ENCODE results near the gene FMO5.

The FMO5 gene

DNA sequence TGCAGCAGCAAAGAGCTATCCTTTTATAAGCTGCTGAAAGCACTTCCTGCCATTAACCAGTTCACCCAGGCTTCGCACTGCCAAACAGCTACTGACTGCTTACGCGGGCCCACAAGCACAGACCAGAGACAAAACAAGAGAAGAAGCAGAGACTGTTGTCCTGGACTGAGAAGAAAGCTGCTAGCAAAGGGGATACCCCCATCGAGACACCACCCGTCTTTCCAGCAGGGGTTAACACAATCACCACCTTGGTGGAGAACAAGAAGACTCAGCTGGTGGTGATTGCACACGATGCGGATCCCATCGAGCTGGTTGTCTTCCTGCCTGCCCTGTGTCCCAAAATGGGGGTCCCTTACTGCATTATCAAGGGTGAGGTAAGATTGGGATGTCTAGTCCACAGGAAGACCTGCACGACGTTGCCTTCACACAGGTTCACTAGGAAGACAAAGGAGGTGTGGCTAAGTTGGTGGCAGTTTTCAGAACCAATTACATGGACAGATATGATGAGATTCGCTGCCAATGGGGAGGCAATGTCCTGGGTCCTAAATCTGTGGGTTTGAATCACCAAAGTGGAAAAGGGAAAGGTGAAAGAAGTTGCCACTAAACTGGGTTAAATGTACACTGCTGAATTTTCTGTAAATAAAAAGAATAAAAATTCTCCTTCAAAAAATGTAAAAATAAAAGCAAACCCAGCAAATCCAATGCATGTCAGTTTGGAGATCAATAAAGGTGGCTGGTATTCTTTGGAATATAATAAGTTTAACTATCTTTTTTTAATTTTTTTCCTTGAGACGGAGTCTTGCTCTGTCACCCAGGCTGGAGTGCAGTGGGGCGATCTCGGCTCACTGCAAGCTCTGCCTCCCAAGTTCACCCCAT lies 1.2 kb downstream of the FMO5 start:
- DNase-seq, result no peak
- TF ChIP-seq POLR2A (IDR thresholded peaks at IDR 0.05; ENCODE audit: low read length), result no peak
- no peak for TF ChIP-seq GATA1 (IDR thresholded peaks at IDR 0.05; ENCODE audit: low read depth, low read length)

GRCh38 chr1:147218606-147219005 lies 6.5 kb downstream of the FMO5 start:
- DNase-seq, result no peak
- TF ChIP-seq POLR2A (IDR thresholded peaks at IDR 0.05; ENCODE audit: low read length) (no peak), GATA1 (IDR thresholded peaks at IDR 0.05; ENCODE audit: low read depth, low read length) (no peak)

GRCh38 chr1:147217141-147217540 lies 8.0 kb downstream of the FMO5 start:
- no peak for DNase-seq
- TF ChIP-seq GATA1 (IDR thresholded peaks at IDR 0.05; ENCODE audit: low read depth, low read length) (no peak), POLR2A (IDR thresholded peaks at IDR 0.05; ENCODE audit: low read length) (no peak)

- TF ChIP-seq POLR2A (IDR thresholded peaks at IDR 0.05; ENCODE audit: low read length) (no peak), GATA1 (IDR thresholded peaks at IDR 0.05; ENCODE audit: low read depth, low read length) (no peak)
- DNase-seq, result no peak
Observed at GRCh38 chr1:147216124-147216523, 9.0 kb downstream of the FMO5 start.

DNA sequence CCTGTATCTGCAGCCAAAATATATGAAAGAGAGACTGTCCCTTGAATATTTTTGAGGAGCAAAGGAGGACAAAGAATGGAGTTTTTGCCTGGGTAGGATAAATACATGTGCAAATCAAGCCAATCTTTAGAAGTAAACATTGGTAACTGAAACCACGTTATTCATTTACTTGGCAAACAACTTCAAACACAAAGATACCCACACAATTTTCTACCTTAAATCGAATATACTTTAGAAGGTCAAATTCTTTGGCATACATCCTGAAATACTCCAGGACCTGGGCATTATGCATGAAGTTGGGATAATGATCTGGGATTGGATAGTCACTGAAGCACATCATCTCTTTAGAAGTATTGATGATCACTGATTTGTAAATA lies 9.6 kb downstream of the FMO5 start:
- no peak for DNase-seq
- TF ChIP-seq GATA1 (IDR thresholded peaks at IDR 0.05; ENCODE audit: low read depth, low read length) (no peak), POLR2A (IDR thresholded peaks at IDR 0.05; ENCODE audit: low read length) (no peak)

DNA sequence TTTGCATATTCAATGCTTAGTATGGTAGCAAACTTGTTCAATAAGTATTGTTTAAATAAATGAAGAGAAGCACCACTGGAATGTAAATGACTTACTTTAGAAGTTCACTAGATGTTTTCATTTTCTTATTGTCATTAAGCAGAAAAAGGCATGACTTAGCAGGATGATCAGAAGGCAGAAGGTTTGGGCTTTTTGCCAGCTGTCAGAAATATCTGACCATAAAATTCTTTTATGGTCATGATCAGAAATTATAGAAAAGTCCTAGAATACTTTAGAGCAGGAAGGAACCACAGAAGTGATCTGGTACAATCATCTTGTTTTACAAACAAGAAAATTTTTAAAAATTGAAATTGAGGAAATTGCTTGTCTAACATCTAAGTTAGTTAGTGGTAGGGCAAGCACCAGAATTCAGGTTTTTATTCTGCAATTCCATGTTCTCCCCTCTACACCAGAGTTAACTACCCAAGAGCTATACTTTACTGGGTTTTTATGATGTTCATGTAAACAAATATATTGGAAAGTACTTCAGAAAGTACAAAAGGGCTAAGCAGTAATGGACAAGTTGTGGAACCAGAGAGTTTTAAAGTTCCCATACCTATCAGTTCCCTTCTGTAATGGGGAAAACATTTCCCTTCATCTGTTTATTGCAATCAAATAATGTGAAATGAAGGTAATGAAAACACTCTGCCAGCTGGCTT lies 10.1 kb downstream of the FMO5 start:
- peak; percentile 40 to 54 for DNase-seq

DNA sequence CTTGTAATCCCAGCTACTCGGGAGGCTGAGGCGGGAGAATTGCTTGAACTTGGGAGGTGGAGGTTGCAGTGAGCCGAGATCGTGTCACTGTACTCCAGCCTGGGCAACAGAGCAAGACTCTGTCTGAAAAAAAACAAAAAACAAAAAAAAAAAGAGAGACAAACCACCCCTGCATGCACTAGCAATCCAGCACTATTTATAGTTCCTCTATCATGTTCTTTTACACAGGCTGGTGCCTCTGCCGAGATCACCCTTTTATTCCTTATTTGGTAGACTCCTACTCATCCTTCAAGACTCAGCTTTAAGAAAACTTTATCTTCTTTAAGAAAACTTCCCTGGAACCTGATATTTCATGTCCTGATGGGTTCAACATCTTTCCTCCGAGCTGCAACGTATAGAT lies 10.8 kb downstream of the FMO5 start:
- DNase-seq, result no peak
- TF ChIP-seq POLR2A (IDR thresholded peaks at IDR 0.05; ENCODE audit: low read length), result no peak
- no peak for TF ChIP-seq GATA1 (IDR thresholded peaks at IDR 0.05; ENCODE audit: low read depth, low read length)

More for the DNA sequence above, 10.1 kb downstream of the FMO5 start:
- TF ChIP-seq GATA1 (IDR thresholded peaks at IDR 0.05; ENCODE audit: low read depth, low read length) (no peak), POLR2A (IDR thresholded peaks at IDR 0.05; ENCODE audit: low read length) (no peak)

DNA sequence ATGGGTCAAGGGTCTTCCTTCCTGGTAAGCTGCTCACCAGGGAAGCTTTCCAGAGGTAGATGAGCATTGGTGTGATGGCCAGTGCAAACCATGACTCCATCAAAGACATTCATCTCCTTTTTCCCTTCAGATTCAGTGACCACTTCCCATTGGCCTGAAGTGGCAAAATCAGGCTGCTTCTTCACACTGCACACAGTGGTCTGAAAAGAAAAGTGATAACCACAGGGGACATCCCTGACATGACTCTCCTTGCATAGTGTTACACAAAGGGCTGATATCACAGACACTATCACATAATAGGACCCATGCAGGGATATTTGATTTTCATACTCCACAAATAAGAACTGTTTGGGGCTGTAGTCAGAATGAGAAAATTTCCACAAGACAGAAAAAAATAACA lies 11.9 kb downstream of the FMO5 start:
- no peak for DNase-seq
- TF ChIP-seq GATA1 (IDR thresholded peaks at IDR 0.05; ENCODE audit: low read depth, low read length) (no peak), POLR2A (IDR thresholded peaks at IDR 0.05; ENCODE audit: low read length) (no peak)

GRCh38 chr1:147211577-147211976 lies 13.6 kb downstream of the FMO5 start:
- DNase-seq, result no peak
- TF ChIP-seq GATA1 (IDR thresholded peaks at IDR 0.05; ENCODE audit: low read depth, low read length) (no peak), POLR2A (IDR thresholded peaks at IDR 0.05; ENCODE audit: low read length) (no peak)

DNA sequence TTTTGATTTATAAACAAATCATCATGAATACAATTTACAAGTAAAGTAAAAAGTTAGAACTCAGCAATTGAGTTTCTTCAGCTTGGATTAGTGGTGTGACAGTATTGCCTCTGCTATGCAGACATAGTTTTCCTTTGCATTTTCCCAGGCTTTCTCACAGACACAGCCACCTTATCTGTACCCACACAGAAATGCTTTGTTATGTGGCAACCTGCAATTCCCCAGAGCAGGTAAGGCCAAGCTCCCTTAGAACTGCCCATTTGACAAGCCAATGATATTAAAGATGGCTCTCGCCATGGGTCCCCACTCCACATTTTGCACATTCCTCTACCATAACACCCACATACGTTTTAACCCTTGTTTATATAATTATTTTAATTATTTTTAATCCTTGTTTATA lies 14.2 kb downstream of the FMO5 start:
- no peak for DNase-seq
- no peak for TF ChIP-seq GATA1 (IDR thresholded peaks at IDR 0.05; ENCODE audit: low read depth, low read length)
- TF ChIP-seq POLR2A (IDR thresholded peaks at IDR 0.05; ENCODE audit: low read length), result no peak

DNA sequence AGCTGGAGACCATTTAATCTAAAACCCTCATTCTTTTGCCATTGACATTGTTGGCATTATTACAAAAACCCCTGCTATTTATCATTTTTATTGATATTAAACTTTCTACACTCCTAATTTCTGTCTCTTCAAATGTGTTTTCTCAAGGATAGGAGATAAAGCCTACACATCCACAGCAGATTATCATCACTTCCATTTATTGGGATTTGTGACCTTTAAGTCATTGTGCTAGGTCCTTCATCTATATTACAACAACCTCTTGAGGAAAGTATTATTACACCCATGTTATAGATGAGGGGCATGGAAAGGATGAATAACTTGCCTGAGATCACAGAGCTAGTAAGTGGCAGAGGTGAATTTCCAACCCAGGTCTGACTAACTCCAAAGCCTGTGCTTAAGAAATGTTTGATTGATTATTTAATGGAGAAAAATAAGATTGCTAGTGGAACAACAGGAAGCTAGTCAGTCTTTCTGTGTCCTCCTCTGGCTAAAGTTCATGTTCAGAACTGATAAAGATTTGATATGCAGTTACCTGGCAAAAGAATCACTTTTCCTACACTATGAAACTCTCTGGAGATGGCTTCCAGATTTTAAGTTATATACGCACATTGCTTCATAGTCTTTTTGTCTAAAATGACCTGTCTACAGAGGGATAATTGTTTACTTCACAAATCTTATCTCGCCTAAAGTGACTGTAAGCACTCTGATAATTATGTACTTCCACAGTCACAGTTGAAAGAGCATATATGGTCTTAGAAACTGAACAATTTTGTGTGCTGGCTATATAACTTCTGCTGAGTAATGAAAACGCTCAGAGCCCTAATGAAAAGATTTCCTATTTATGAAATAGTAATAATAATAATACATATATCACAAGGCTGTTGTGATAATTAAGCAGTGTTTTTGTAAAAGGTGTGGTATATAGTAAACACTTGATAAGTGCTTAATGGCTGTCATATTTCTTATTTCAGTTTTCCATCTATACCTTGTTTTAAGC lies 15.0 kb downstream of the FMO5 start:
- TF ChIP-seq POLR2A (IDR thresholded peaks at IDR 0.05; ENCODE audit: low read length), result no peak
- TF ChIP-seq GATA1 (IDR thresholded peaks at IDR 0.05; ENCODE audit: low read depth, low read length), result no peak
- DNase-seq, result no peak

DNA sequence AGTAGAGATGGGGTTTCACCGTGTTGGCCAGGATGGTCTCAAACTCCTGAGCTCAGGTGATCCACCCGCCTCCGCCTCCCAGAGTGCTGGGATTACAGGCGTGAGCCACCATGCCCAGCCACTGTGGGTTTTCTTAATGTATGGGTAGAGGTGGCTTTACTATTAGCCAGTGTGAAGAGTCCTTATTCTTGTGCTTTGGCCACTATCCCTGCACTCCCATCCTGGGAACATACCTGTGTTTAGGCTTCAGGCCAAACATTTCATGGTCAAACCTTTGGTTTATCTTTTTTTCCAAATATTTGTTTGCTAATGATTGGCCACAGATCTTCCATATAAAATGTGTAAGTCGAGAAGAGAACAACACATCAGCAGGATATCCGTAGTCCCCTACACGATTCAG lies 16.5 kb downstream of the FMO5 start:
- no peak for DNase-seq
- TF ChIP-seq POLR2A (IDR thresholded peaks at IDR 0.05; ENCODE audit: low read length), result no peak
- no peak for TF ChIP-seq GATA1 (IDR thresholded peaks at IDR 0.05; ENCODE audit: low read depth, low read length)

DNA sequence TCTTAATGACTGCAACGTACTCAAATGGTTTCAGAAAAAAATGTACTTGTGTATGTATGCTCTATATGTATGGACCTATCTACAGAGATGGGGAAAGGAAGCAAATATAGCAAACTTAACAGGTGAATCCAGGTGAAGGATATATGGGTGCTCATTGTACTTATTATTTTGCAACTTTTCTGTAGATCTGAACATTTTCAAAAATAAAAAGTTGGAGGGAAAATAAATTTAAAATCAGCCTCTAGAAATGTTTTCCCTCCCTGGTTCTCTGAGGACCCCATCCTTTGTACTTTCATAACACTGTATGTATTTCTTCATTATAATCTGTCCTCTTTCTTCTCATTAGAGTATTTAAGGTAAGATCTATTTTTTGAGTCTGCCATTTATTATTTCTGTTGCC lies 17.9 kb downstream of the FMO5 start:
- TF ChIP-seq GATA1 (IDR thresholded peaks at IDR 0.05; ENCODE audit: low read depth, low read length) (no peak), POLR2A (IDR thresholded peaks at IDR 0.05; ENCODE audit: low read length) (no peak)
- DNase-seq, result no peak

DNA sequence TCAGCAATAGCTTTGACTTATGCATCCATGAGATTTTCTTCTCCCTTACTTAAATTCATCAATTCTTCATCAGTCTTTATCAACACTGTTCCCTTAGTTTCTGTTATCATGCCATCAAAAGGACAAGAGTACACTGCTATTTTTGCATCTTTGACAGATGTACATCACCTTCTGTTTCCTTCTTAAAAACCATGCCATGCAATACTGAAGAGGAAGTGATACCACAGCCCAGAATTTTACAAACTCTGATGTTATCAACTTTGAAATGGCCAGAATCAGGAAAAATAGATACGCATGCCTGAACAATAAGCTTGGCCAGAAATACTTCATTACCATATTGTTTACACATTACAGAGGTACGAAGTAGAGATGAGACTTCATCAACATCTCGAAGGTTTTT lies 21.1 kb downstream of the FMO5 start:
- TF ChIP-seq POLR2A (IDR thresholded peaks at IDR 0.05; ENCODE audit: low read length), result no peak
- no peak for TF ChIP-seq GATA1 (IDR thresholded peaks at IDR 0.05; ENCODE audit: low read depth, low read length)
- no peak for DNase-seq

All from erythroblast (primary cell).